ENCODE measurements around the gene PPP5C. TPM values are rescaled to one million over a fixed set of nuclear protein-coding genes. Genes with fewer than 3 reads are reported as not detected.
A peak's percentile ranks its signal among the peaks of the same experiment; 100 is the strongest.
"Not testable (repeated sequence)": the region's sequence is repeated elsewhere in the genome, so short reads cannot be mapped to it uniquely, and the experiment has no call there.

The PPP5C gene
- total RNA-seq (2014; rRNA removed; shearing (Covaris generic)): 97.7 and 98.1 TPM in 2 replicates

- no peaks in the 10 kb centered on the region for H3K9me3 ChIP-seq (replicated peaks)
Observed at GRCh38 chr19:46346821-46347571, at the start of gene PPP5C. TSS of gene PPP5C (plus strand) at chr19:46347087. CDS start at chr19:46347097, 10 bp downstream.

GRCh38 chr19:46297700-46298478, 49.0 kb upstream of the PPP5C start:
- peak overlapping the region; percentile 7 for H3K4me3 ChIP-seq
- no peaks in the 10 kb centered on the region for H3K36me3 ChIP-seq
- H3K4me1 ChIP-seq: peaks cover 30% of the 10 kb centered on the region
- no peaks in the 10 kb centered on the region for H3K9me3 ChIP-seq (replicated peaks)
- no peaks in the 10 kb centered on the region for H3K27me3 ChIP-seq
- peak; percentile 32 to 55 for DNase-seq
- no peak overlapping the region for H3K27ac ChIP-seq

More at GRCh38 chr19:46346821-46347571, at the start of gene PPP5C:
- peak within 1 kb of the TSS; percentile 100 for H3K4me3 ChIP-seq
- peak; percentile 94 to 95 for DNase-seq
- H3K27me3 ChIP-seq: no peaks in the 10 kb centered on the region
- H3K27ac ChIP-seq: peak within 1 kb of the TSS; percentile 90
- peaks cover 19% of the 10 kb centered on the region for H3K4me1 ChIP-seq
- no peaks in the 10 kb centered on the region for H3K36me3 ChIP-seq

- Histone ChIP-seq H3K4me3 (peak overlapping the region; percentile 7), H3K27me3 (no peaks in the 10 kb centered on the region), H3K4me1 (peaks cover 30% of the 10 kb centered on the region), H3K27ac (no peak overlapping the region), H3K9me3 (replicated peaks) (no peaks in the 10 kb centered on the region), H3K36me3 (no peaks in the 10 kb centered on the region)
- no peak for DNase-seq
Observed at GRCh38 chr19:46298479-46299003, 48.3 kb upstream of the PPP5C start.

GRCh38 chr19:46299004-46299509, 47.8 kb upstream of the PPP5C start:
- no peaks in the 10 kb centered on the region for H3K36me3 ChIP-seq
- H3K4me1 ChIP-seq: peaks cover 30% of the 10 kb centered on the region
- H3K27me3 ChIP-seq: no peaks in the 10 kb centered on the region
- peak overlapping the region; percentile 7 for H3K4me3 ChIP-seq
- H3K9me3 ChIP-seq (replicated peaks): no peaks in the 10 kb centered on the region
- peak; percentile 93 to 95 for DNase-seq
- H3K27ac ChIP-seq: no peak overlapping the region

- H3K36me3 ChIP-seq: no peaks in the 10 kb centered on the region
- no peaks in the 10 kb centered on the region for H3K9me3 ChIP-seq (replicated peaks)
- peaks cover 30% of the 10 kb centered on the region for H3K4me1 ChIP-seq
- H3K27me3 ChIP-seq: no peaks in the 10 kb centered on the region
- H3K27ac ChIP-seq: no peak overlapping the region
- peak in 1 of 2 experiments; percentile 11 for DNase-seq
- no peak overlapping the region for H3K4me3 ChIP-seq
Observed at GRCh38 chr19:46299695-46300094, 47.2 kb upstream of the PPP5C start.

GRCh38 chr19:46303322-46303690, 43.6 kb upstream of the PPP5C start:
- no peaks in the 10 kb centered on the region for H3K9me3 ChIP-seq (replicated peaks)
- H3K27ac ChIP-seq: no peak overlapping the region
- peaks cover 23% of the 10 kb centered on the region for H3K4me1 ChIP-seq
- no peaks in the 10 kb centered on the region for H3K27me3 ChIP-seq
- no peak overlapping the region for H3K4me3 ChIP-seq
- no peak for DNase-seq
- H3K36me3 ChIP-seq: no peaks in the 10 kb centered on the region

- no peak overlapping the region for H3K27ac ChIP-seq
- peak; percentile 28 to 38 for DNase-seq
Observed at GRCh38 chr19:46303691-46304397, 43.0 kb upstream of the PPP5C start.

GRCh38 chr19:46306501-46306900, 40.4 kb upstream of the PPP5C start:
- no peaks in the 10 kb centered on the region for H3K36me3 ChIP-seq
- no peaks in the 10 kb centered on the region for H3K9me3 ChIP-seq (replicated peaks)
- no peaks in the 10 kb centered on the region for H3K27me3 ChIP-seq

More at GRCh38 chr19:46303691-46304397, 43.0 kb upstream of the PPP5C start:
- no peaks in the 10 kb centered on the region for H3K36me3 ChIP-seq
- no peaks in the 10 kb centered on the region for H3K9me3 ChIP-seq (replicated peaks)
- no peaks in the 10 kb centered on the region for H3K27me3 ChIP-seq
- peaks cover 17% of the 10 kb centered on the region for H3K4me1 ChIP-seq
- H3K4me3 ChIP-seq: no peak overlapping the region

GRCh38 chr19:46308510-46308909, 38.4 kb upstream of the PPP5C start:
- Histone ChIP-seq H3K4me3 (no peak overlapping the region), H3K27ac (no peak overlapping the region), H3K27me3 (no peaks in the 10 kb centered on the region), H3K36me3 (no peaks in the 10 kb centered on the region), H3K9me3 (replicated peaks) (no peaks in the 10 kb centered on the region), H3K4me1 (no peaks in the 10 kb centered on the region)
- no peak for DNase-seq

More at GRCh38 chr19:46306501-46306900, 40.4 kb upstream of the PPP5C start:
- Histone ChIP-seq H3K4me3 (no peak overlapping the region), H3K27ac (no peak overlapping the region), H3K4me1 (no peaks in the 10 kb centered on the region)
- no peak for DNase-seq

- no peak overlapping the region for H3K27ac ChIP-seq
- no peak for DNase-seq
- H3K36me3 ChIP-seq: no peaks in the 10 kb centered on the region
- no peaks in the 10 kb centered on the region for H3K4me1 ChIP-seq
- no peak overlapping the region for H3K4me3 ChIP-seq
- H3K27me3 ChIP-seq: no peaks in the 10 kb centered on the region
- H3K9me3 ChIP-seq (replicated peaks): no peaks in the 10 kb centered on the region
Observed at GRCh38 chr19:46309056-46309455, 37.8 kb upstream of the PPP5C start.

GRCh38 chr19:46311444-46311843, 35.4 kb upstream of the PPP5C start:
- H3K27me3 ChIP-seq: no peaks in the 10 kb centered on the region

GRCh38 chr19:46313540-46314469, 33.1 kb upstream of the PPP5C start:
- not testable (repeated sequence) for H3K27me3 ChIP-seq; H3K27ac ChIP-seq; H3K9me3 ChIP-seq (replicated peaks); H3K4me3 ChIP-seq; H3K4me1 ChIP-seq; H3K36me3 ChIP-seq; DNase-seq

More at GRCh38 chr19:46311444-46311843, 35.4 kb upstream of the PPP5C start:
- H3K4me3 ChIP-seq: no peak overlapping the region
- no peaks in the 10 kb centered on the region for H3K4me1 ChIP-seq
- no peaks in the 10 kb centered on the region for H3K36me3 ChIP-seq
- no peaks in the 10 kb centered on the region for H3K9me3 ChIP-seq (replicated peaks)
- DNase-seq: no peak
- H3K27ac ChIP-seq: no peak overlapping the region

GRCh38 chr19:46317339-46317738, 29.5 kb upstream of the PPP5C start:
- DNase-seq: no peak
- no peaks in the 10 kb centered on the region for H3K4me1 ChIP-seq
- H3K36me3 ChIP-seq: no peaks in the 10 kb centered on the region
- no peak overlapping the region for H3K27ac ChIP-seq
- H3K9me3 ChIP-seq (replicated peaks): no peaks in the 10 kb centered on the region
- H3K27me3 ChIP-seq: no peaks in the 10 kb centered on the region
- H3K4me3 ChIP-seq: no peak overlapping the region

Measured in SJCRH30 (cell line).